Esophagus (tissue), 2 donors: Measurements from ENCODE around the gene RNF224. TPM values are rescaled to one million over a fixed set of nuclear protein-coding genes. Genes with fewer than 3 reads are reported as not detected.

ENCODE experiments used
- H3K27ac ChIP-seq, 2 donors: one replicate each; pipeline ENCODE4 v1.5.1; 2013; ENCODE audit warnings: low read depth in 2 of 2, mild to moderate bottlenecking in 2 of 2, inconsistent platforms in 1 of 2, low read length in 1 of 2, moderate library complexity in 1 of 2
- H3K27me3 ChIP-seq, 2 donors: one replicate each; pipeline ENCODE4 v1.6.1; 2013; ENCODE audit warnings: low read length in 2 of 2, control low read depth in 1 of 2, mild to moderate bottlenecking in 1 of 2; ENCODE audit not compliant: insufficient read depth in 2 of 2, control insufficient read depth in 1 of 2
- H3K36me3 ChIP-seq, 2 donors: one replicate each; pipeline ENCODE4 v1.6.1; 2013; ENCODE audit warnings: low read length in 1 of 2; ENCODE audit not compliant: control insufficient read depth in 2 of 2, insufficient read depth in 2 of 2
- H3K4me1 ChIP-seq, 2 donors: one replicate each; pipeline ENCODE4 v1.6.1; 2013; ENCODE audit warnings: low read length in 1 of 2; ENCODE audit not compliant: control insufficient read depth in 2 of 2, insufficient read depth in 2 of 2
- H3K4me3 ChIP-seq, 2 donors: one replicate each; pipeline ENCODE4 v1.5.1; 2013; ENCODE audit warnings: low read length in 2 of 2, mild to moderate bottlenecking in 2 of 2, low read depth in 1 of 2, moderate library complexity in 1 of 2
- H3K9me3 ChIP-seq, 2 donors: one replicate each; pipeline ENCODE4 v1.6.1; 2013; ENCODE audit warnings: mild to moderate bottlenecking in 2 of 2, low read depth in 1 of 2, low read length in 1 of 2, moderate library complexity in 1 of 2; ENCODE audit not compliant: control insufficient read depth in 2 of 2, insufficient read depth in 1 of 2
- WGBS, 2 donors: extraction: QIAGEN DNeasy Blood & Tissue Kit; methylation state at CpG; one replicate each; pipeline ENCODE4 v1.1.7; 2013; 5-methylcytosine and 5-hydroxymethylcytosine counted together
- polyA plus RNA-seq, 2 donors: library from polyadenylated mRNA; stranded (reverse); fragments of 200-250 nt; gene quantifications; one replicate each; pipeline ENCODE4 v1.2.3, GENCODE V29; 2013
- donor health status: healthy with polysubstance abuse.
- donor health status: Bipolar disorder and iron deficiency.

RNF224 gene
- polyA plus RNA-seq, 2 donors, result 3.7 to 5.5 TPM

DNA sequence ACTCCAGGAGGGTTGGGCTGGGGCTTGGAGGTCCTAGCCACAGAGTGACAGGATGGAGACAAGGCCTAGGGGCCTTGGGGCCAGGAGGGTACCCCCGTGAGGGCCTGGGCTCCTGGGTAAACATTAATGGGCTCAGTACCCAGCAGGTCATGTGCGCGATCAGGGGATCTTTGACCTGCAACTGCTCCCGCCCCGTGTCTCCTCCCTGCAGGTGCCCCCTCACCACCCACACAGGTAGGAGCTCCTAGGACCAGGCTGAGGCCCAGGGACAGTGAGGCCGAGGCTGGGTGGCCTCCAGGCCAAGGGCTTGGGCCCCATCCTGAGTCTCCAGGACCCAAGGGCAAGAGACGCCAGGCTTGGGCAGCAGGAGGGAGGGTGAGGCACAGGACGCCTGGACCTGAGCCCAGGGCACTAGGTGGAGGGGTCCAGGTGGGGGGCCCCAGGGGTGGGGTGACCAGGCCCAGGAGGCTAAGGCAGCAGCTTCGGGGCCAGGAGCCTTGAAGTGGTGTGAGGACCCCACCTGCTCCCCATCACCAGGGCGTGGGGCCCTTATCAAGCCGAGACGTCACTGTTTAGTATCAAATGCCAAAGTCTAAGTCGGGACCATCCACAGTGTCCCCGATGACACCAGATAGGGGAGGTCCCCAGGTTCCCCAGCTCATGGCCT is 3.5 kb downstream of the RNF224 start, which contains the start of gene SLC34A3:
SLC34A3 (plus strand) TSS at position 197 of the 667 bp plus-strand sequence. CDS start 802 bp downstream, outside the sequence.
- Histone ChIP-seq H3K4me3 (no peak within 1 kb of the TSS), H3K9me3 (no peaks in the 10 kb centered on the region), H3K4me1 (peaks cover 3 to 13% of the 10 kb centered on the region in 2 donors), H3K36me3 (peaks cover 0 to 5% of the 10 kb centered on the region in 2 donors), H3K27ac (no peak within 1 kb of the TSS), H3K27me3 (no peaks in the 10 kb centered on the region)
- WGBS, 2 donors, result 62 to 64% methylated on average over 14 of the region's 14 CpGs

DNA sequence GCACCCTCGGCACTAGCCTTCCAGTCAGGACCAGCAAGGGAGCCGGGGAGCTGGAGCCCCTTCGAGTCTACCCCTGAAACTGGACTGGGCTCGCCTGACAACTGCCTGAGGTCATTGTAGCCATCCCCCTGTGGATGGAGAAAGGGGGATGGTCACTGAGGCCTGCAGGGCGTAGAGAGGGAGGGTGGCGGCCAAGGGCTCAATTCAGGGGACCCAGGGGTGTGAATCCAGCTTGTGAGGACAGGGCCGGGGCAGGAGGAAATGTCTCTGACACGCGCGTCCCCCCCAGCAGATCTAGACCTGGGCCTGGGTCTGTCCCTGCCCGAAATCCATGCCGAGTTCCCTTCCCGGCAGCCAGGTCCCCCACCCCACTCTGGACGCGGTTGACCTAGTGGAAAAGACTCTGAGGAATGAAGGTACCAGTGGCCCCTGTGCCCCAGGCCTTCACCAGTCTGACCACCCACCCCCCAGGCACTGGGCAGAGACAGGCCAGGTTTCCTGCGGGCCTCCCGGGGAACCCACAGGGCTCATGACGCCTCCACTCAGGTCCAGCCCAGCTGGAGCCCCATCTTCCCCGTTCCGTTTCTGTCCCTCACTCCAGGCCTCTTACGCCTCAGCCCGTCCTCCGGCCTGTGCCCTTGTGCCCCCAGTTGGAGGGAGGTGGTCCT is 4.2 kb downstream of the RNF224 start:
- Histone ChIP-seq H3K27me3 (no peaks in the 10 kb centered on the region), H3K9me3 (no peaks in the 10 kb centered on the region), H3K27ac (no peak overlapping the region), H3K4me1 (peaks cover 6 to 12% of the 10 kb centered on the region in 2 donors), H3K36me3 (no peaks in the 10 kb centered on the region), H3K4me3 (no peak overlapping the region)
- 78 to 81% methylated on average over 23 of the region's 23 CpGs for WGBS, 2 donors

DNA sequence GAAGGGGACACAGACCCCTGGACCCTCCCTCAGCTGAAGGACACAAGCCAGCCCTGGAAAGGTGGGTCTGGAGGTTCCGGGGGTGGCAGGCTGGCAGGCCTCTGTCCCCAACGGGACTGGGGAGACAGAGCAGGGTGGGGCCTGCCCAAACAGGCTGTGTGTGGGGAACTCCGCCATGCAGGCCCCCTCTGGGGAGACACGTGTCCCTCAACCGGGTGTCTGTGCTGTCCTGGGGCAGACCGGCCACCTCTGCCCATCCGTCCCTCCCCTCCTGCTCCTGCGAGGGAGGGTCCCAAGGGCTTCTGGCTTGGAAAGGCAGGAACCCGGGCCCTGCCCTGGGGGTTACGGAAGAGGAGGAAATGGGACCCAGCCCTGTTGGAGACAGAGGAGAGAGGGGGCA is 4.8 kb downstream of the RNF224 start:
- 53 to 58% methylated on average over 10 of the region's 10 CpGs for WGBS, 2 donors
- Histone ChIP-seq H3K36me3 (no peaks in the 10 kb centered on the region), H3K4me1 (peaks cover 6 to 13% of the 10 kb centered on the region in 2 donors), H3K4me3 (no peak overlapping the region), H3K27me3 (no peaks in the 10 kb centered on the region), H3K9me3 (no peaks in the 10 kb centered on the region), H3K27ac (no peak overlapping the region)

DNA sequence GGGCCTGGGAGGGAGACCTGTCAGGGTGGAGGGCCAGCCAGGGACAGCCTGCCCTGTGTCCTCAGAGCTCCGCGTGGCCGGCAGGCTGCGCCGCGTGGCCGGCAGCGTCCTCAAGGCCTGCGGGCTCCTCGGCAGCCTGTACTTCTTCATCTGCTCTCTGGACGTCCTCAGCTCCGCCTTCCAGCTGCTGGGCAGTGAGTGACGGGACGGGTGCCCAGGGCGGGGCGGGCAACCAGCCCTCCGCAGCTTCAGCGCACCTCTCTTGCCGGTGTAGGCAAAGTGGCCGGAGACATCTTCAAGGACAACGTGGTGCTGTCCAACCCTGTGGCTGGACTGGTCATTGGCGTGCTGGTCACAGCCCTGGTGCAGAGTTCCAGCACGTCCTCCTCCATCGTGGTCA is 5.2 kb downstream of the RNF224 start:
- H3K27ac ChIP-seq, result no peak overlapping the region
- H3K9me3 ChIP-seq, result no peaks in the 10 kb centered on the region
- WGBS, 2 donors, result 62 to 76% methylated on average over 24 of the region's 24 CpGs
- H3K4me1 ChIP-seq, result peaks cover 6 to 9% of the 10 kb centered on the region in 2 donors
- no peaks in the 10 kb centered on the region for H3K36me3 ChIP-seq
- H3K27me3 ChIP-seq, result no peaks in the 10 kb centered on the region
- no peak overlapping the region for H3K4me3 ChIP-seq

DNA sequence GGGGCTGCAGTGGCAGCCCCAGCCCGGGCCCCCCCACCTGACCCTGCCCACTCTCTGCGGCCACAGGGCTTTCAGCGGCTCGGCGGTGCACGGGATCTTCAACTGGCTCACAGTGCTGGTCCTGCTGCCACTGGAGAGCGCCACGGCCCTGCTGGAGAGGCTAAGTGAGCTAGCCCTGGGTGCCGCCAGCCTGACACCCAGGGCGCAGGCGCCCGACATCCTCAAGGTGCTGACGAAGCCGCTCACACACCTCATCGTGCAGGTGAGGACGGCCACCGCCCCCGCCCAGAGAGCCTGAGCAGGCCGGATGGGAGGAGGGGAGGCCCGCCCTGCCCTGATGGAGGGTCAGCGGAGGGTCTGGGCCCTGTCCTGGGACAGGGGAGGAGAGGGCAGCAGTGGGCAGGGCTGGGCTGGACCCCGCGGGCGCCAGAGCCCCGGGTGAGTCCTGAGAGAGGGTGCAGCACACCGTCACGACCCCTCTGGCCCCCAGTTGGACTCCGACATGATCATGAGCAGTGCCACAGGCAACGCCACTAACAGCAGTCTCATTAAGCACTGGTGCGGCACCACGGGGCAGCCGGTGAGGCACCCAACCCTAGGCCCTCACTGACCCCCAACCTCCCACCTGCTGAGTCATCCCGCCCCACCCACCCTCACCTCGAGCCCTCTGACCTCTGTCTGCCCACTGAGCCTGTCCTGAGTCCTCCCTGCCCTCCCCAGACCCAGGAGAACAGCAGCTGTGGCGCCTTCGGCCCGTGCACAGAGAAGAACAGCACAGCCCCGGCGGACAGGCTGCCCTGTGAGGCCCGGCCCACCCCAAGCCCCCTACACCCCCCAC is 6.1 kb downstream of the RNF224 start:
- Histone ChIP-seq H3K27me3 (no peaks in the 10 kb centered on the region), H3K4me3 (no peak overlapping the region), H3K27ac (no peak overlapping the region), H3K4me1 (peaks cover 6 to 14% of the 10 kb centered on the region in 2 donors), H3K9me3 (no peaks in the 10 kb centered on the region), H3K36me3 (no peaks in the 10 kb centered on the region)
- WGBS, 2 donors, result 60 to 67% methylated on average over 24 to 40 of the region's 40 CpGs

DNA sequence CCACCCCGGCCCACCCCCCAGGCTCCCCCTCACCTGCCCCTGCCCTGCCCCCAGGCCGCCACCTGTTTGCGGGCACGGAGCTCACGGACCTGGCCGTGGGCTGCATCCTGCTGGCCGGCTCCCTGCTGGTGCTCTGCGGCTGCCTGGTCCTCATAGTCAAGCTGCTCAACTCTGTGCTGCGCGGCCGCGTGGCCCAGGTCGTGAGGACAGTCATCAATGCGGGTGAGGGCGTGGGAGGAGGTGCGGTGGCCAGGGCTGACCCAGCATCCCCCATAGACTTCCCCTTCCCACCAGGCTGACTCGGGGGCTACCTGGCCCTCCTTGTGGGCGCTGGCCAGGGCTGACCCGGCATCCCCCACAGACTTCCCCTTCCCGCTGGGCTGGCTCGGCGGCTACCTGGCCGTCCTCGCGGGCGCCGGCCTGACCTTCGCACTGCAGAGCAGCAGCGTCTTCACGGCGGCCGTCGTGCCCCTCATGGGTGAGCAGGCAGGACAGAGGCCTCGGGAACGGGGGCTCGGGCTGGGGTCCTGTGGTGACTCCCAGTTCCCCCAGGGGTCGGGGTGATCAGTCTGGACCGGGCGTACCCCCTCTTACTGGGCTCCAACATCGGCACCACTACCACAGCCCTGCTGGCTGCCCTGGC is 6.9 kb downstream of the RNF224 start:
- Histone ChIP-seq H3K9me3 (no peaks in the 10 kb centered on the region), H3K27ac (no peak overlapping the region), H3K4me1 (peaks cover 7 to 17% of the 10 kb centered on the region in 2 donors), H3K27me3 (no peaks in the 10 kb centered on the region), H3K36me3 (no peaks in the 10 kb centered on the region), H3K4me3 (no peak overlapping the region)
- 37 to 60% methylated on average over 40 of the region's 40 CpGs for WGBS, 2 donors

DNA sequence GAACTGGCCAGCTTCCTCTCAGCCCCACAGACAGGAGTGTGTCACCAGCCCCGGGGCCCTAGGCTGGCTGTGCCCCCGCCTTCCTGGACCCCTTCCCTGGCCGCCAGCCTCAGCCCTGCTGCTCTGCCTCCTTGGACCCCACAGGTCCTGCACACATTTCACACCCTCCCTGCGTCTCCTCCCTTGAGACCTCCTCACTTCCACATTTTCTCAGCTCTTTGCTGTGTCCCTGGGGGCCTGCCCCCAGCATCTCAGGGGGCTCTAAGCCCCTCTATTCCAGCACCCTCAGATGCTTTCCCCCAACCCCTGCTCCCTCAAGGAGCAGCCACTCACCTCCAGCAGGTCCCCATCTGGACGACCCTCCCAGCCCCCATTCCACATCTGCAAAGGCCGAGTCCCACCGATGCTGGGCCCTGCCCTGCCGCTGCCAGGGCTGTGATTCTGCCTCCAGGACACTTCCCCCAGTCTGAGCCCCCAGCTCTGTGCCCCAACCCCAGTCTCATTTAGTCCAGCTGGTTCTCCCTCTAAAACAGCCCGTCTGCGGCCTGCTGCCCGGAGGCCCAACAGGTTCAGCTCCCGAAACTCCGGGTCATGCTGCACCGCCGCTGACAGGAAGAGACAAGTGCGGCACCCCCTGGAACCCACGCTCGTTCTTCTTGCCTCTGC is 7.6 kb downstream of the RNF224 start:
- Histone ChIP-seq H3K27me3 (no peaks in the 10 kb centered on the region), H3K4me3 (no peak overlapping the region), H3K9me3 (no peaks in the 10 kb centered on the region), H3K27ac (no peak overlapping the region), H3K4me1 (peaks cover 7 to 17% of the 10 kb centered on the region in 2 donors), H3K36me3 (no peaks in the 10 kb centered on the region)
- 60 to 71% methylated on average over 18 of the region's 18 CpGs for WGBS, 2 donors

DNA sequence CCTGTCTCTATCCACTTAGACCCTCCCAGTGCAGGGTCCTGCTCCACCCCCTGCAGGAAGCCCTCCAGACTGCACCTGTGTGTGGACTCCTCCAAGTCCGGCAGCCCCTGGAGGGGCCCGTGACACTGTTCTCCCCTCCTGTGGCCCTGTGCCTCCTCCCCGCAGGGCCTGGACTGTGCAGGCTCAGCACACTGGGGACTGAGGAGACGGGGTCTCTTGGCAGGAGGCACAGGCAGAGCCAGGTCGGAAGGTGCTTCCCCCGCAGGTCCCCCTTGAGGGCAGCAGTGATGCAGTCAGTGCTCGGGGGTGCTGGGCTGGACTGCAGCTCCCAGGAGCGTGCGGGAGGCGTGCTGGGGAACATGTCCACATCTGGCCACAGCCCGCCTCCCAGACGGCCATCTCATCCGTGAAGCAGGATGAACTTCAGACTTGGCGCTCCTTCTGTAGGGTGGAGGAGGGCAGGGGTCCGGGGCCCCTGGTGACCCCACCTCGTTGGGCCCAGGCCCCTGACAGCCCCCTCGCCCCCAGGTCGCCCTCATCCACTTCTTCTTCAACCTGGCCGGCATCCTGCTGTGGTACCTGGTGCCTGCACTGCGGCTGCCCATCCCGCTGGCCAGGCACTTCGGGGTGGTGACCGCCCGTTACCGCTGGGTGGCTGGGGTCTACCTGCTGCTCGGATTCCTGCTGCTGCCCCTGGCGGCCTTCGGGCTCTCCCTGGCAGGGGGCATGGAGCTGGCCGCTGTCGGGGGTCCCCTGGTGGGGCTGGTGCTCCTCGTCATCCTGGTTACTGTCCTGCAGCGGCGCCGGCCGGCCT is 8.3 kb downstream of the RNF224 start:
- H3K27ac ChIP-seq, result no peak overlapping the region
- WGBS, 2 donors, result 58 to 63% methylated on average over 32 to 35 of the region's 35 CpGs

More for the DNA sequence above, 8.3 kb downstream of the RNF224 start:
- Histone ChIP-seq H3K4me3 (no peak overlapping the region), H3K36me3 (no peaks in the 10 kb centered on the region), H3K4me1 (peaks cover 7 to 17% of the 10 kb centered on the region in 2 donors), H3K9me3 (no peaks in the 10 kb centered on the region), H3K27me3 (no peaks in the 10 kb centered on the region)
